GM12874 (cell line): ENCODE data around the gene LGMN.

Experiments used
- TF ChIP-seq, protein P1 (sequence below): IDR thresholded peaks from 2 replicates; pipeline ENCODE4 v1.5.1; 2011; ENCODE audit warnings: low read depth, mild to moderate bottlenecking, control low read depth, low read length, moderate library complexity; ENCODE audit not compliant: insufficient read depth

The LGMN gene

DNA sequence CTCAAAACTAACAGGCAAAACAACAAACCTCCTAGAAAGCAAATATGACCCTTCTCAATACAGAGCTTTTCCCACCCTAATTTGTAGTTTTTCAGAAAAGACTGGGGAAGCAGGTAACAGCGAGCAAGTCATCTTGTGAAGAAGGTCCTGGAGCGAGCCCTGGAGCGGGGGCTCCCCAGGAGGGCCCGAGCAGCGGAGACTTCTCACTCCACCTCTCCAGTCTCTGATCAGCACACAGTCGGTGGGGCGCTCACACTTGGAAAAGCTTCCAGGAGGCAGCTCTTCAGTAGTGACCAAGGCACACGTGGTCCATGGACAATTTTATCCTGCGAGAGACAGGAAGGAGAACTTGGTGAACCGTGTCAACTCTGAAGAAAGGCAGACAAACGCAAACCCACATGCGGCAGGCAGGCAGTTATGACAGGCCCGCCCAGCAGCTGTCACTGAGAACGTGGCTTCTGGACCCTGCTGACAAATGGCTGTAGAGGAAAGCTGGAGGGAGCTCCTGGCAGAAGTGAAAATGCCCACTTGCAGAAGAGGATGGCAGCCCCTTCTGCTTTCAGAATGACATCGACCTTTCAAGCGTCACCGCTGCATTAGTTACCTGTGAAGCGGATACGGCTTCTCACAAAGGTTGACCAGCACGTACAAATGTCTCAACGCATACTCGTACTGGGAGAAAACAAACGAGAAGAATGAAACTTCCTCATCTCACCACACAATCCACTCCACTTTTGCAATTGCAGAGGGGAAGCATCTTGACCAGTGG is 44.2 kb downstream of the LGMN start:
- TF ChIP-seq, protein P1, sequence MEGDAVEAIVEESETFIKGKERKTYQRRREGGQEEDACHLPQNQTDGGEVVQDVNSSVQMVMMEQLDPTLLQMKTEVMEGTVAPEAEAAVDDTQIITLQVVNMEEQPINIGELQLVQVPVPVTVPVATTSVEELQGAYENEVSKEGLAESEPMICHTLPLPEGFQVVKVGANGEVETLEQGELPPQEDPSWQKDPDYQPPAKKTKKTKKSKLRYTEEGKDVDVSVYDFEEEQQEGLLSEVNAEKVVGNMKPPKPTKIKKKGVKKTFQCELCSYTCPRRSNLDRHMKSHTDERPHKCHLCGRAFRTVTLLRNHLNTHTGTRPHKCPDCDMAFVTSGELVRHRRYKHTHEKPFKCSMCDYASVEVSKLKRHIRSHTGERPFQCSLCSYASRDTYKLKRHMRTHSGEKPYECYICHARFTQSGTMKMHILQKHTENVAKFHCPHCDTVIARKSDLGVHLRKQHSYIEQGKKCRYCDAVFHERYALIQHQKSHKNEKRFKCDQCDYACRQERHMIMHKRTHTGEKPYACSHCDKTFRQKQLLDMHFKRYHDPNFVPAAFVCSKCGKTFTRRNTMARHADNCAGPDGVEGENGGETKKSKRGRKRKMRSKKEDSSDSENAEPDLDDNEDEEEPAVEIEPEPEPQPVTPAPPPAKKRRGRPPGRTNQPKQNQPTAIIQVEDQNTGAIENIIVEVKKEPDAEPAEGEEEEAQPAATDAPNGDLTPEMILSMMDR: no peak

DNA sequence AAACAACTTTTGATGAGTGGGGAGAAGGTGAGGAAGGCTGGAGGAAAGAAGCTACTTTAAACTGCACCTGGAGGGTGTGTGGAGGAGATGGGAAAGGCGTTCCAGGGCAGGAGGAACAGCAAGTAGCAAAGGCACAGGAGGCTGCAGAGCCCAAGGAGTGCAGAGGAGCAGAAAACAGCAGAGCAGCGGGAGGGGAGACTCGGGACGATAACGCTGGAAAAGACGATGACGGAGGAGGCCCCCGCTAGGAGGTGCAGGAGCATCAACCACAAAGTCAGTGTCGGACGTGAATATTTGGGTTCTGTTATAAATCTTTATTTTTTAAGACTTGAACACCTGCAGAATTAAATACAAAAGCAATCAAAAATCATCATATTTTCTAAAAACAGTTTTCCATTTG is 44.9 kb downstream of the LGMN start:
- TF ChIP-seq, protein P1: no peak

DNA sequence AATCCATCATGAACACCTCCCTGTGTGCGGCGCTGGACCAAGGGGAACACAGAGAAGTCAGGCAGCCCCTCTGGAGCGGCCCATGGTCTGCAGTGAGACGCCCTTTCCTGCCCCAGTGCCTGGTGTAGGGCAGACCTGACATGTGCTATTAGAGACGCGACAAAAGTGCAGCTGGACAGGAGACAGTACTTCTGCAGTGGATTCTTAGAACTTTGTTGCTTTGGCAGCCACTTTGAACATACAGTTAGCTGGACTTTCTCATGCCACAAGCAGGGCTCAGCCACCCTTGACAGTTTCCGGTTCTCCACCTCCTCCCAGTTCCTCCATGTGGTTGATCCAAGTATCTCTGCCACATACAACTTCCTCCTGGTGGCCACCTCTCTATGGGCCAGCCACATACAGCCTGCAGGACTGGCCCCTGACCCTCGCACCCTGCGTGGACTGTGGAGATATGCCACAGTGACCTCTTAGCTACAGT is 45.9 kb downstream of the LGMN start:
- TF ChIP-seq, protein P1: no peak

DNA sequence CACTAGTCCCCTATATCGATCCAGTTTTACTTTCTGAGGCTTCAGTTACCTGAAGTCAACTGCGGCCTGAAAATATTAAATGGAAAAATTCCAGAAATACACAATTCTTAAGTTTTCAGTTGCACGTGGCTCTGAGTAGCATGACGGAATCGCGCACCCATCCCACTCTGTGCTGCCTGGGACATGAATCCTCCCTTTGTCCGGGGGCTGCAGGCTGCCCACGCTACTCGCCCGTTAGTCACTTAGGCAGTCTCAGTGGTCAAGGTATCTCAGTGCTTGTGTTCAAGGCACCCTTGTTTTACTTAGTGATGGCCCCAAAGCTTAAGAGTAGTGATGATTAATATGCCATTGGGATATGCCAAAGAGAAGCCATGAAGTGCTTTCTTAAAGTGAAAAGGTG is 46.6 kb downstream of the LGMN start:
- TF ChIP-seq, protein P1: no peak

DNA sequence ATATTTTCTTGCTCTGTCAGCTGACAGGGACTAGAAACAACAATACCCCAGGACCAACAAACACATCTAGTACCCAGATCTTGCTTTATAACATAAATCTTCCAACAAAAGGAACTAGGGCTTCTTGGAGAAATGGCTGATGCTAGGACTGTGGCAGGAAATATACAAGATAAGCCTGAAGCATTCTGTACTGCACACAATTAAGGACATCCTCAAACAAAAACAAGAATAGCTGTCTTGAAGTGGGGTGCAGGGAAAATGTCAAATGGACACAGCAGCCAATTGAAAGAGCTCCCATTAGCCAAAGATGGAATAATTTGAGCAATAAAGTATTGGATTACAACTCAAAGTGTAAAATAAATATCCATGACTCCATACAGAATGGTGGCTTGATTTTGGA is 50.0 kb downstream of the LGMN start:
- TF ChIP-seq, protein P1: no peak

DNA sequence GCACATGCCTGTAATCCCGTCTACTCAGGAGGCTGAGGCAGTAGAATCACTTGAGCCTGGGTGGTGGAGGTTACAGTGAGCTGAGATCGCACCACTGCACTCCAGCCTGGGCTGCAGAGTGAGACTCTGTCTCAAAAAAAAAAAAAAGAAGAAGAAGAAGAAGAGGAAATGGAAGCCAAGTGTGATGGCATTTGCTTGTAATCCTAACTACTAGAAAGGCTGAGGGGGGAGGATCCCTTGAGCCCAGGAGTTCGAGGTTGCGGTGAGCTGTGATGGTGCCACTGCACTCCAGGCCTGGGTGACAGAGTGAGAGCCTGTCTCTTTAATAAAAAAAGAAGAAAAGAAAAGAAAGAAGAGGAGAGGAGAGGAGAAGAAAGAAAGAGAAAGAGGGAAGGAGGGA is 52.1 kb downstream of the LGMN start:
- TF ChIP-seq, protein P1: no peak

DNA sequence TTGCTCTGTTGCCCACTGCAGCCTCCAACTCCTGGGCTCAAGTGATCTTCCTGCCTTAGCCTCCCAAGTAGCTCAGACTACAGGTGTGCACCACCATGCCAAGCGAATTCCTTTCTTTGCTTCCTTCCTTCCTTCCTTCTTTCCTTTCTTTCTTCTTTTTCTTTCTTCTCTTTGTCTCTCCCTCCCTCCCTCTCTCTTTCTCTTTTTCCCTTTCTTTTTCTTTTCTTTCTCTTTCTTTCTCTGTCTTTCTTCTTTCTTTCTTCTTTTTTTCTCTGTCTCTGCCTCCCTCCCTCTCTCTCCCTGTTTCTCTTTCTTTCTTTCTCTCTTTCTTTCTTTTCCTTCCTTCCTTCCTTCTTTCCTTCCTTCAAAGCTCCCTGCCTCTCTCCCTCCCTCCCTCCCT is 52.9 kb downstream of the LGMN start:
- TF ChIP-seq, protein P1: no peak
